ENCODE data around the gene CD6.
"Not testable (repeated sequence)": the region's sequence is repeated elsewhere in the genome, so short reads cannot be mapped to it uniquely, and the experiment has no call there.

CD6 gene

DNA sequence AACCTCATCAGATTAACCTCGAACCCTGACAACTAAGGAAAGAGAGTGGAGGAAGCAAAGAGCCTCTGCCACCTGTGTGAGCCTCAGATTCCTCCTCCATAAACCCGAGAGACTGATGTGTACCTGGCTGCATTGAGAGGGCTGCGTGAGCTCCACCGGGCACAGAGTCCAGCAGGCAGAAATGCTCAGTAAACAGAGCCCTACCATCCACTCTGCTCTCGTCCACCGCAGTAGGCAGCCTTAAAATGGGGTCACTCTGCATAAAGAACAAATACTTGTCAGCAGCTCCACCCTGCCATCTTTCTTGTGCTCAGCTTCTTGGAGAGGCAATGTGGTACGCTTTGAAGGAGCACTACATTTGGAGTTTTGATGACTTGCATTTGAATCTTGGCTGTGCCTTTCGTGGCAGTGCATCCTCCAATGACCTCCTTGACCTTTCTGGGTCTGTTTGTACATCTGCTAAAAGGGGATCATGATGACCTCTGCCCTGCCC lies 87.8 kb downstream of the CD6 start:
- no peak for DNase-seq

DNA sequence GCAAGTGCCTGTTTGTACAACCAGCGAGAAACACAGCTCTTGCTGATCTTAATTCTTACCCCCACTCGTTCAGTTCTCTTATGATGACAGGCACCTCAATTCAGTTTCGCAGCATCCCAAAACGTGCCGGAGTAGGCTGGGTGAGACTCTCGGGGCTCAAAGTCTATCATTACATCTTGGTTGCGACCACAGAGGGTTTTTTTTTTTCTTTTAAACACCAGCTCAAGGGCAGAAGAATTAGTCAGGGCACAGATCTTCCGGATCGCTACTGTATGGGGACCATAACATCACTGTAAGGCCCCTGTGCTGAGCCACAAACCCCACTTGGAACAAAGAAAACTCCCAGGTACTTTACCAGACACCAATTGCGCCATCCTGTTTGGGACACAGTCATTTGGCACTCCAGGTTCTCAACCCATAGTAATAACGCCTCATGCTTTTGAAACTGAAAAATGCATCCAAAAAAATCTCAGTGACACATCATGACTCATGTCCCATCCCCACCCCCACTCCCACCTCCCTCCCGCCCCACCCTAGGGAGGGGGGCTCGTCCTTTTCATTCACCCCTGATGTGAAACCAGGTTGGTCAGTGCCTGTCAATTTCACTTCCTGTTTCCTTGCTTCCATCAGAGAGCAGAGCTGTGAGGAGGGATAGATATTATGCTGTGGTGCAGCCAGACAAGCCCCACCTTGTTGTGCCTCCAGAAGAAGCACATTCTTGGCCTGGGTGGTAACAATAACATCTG lies 89.8 kb downstream of the CD6 start:
- peak; percentile 73 for DNase-seq

DNA sequence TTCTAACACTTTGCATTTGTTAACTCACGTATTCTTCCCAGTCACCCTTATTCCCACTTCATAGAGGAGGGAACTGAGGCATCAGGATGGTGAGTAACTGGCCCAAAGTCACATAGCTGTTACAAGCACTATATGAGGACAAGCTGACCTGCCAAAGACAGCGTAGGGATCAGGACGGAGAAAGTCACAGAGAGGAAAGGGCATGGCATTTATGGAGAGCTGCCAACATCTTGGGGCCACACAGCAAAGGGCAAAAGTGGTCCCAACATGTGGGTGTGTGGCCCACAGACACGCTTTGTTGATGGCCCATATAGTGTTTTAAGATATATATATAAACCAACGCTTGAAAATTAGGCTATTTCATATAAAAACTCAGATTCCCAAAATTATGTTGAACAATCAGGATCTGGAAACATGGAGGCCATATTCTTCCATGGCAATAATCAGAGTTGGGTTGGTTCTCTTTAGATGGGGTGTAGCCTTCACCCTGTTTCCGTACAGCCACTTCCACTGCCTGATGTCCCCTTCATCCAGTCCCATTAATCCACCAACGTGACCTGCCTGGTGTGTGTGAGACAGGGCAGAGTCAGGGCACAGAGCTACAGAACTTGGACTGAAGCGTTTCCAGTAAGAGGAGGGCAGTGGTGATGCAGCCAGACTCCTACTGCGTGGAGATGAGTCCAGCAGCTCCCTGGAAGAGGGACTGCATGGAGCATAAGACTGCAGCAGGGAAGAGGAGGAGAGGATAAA lies 90.9 kb downstream of the CD6 start:
- DNase-seq: no peak

DNA sequence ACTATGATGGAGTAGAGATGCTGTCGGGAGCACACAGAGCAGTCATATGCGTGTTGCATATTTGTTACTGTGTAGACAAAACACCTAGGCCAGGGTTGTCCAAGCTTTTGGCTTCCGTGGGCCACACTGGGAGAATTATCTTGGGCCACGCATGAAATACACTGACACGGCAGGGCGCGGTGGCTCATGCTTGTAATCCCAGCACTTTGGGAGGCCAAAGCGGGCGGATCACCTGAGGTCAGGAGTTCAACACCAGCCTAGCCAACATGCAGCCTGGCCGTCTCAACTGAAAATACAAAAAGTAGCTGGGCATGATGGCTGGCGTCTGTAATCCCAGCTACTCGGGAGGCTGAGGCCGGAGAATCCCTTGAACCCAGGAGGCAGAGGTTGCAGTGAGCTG lies 93.8 kb downstream of the CD6 start:
- not testable (repeated sequence) for DNase-seq

DNA sequence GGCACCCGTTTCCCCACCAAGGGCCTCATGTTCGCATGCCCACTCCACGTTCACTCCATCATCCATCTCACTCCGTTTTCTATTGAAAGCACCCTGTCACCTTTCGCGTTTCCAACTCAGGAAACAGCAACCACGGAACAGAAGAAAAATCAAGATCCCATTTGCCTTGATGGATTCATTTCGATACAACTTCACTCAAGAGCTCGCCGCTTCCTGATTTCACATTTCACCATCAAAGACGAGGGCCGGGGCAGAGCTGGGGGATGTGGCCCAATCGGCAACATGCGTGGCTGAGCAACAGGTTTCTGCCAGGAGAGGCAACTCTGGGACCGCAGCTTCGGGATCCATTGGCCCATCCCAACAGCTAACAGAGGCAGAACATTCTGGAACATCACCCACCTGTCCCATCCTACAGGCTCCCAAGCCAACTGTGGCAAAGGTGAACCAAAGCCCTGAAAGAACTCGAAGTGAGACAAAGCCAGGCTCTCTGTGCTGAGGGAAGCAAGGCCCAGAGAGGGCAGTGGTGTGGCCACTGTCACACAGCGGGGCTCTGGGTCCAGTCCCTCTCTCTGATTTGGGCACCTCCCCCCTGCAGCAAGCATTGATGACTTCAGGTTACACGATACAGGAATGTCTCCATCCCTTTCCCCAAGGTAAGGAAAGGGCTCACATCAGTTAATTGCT lies 94.6 kb downstream of the CD6 start:
- no peak for DNase-seq

DNA sequence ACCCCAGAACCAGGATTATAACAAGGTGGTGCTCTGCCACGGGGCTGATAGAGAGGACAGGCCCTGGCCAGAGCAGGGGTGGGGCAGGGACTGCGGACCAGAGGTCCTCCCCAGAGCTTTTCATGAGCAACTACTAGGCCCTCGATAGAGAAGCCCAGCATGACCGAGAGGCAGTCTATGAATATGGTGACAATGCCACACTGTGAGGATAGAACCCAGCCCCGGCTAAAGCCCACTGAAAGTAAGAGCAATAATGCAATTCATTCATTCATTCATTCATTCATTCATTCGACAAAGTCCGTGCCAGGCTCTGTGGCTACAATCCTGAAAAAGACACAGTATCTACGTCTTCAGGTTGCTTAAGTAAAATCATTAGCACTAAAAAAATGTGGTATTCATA lies 95.2 kb downstream of the CD6 start:
- no peak for DNase-seq

DNA sequence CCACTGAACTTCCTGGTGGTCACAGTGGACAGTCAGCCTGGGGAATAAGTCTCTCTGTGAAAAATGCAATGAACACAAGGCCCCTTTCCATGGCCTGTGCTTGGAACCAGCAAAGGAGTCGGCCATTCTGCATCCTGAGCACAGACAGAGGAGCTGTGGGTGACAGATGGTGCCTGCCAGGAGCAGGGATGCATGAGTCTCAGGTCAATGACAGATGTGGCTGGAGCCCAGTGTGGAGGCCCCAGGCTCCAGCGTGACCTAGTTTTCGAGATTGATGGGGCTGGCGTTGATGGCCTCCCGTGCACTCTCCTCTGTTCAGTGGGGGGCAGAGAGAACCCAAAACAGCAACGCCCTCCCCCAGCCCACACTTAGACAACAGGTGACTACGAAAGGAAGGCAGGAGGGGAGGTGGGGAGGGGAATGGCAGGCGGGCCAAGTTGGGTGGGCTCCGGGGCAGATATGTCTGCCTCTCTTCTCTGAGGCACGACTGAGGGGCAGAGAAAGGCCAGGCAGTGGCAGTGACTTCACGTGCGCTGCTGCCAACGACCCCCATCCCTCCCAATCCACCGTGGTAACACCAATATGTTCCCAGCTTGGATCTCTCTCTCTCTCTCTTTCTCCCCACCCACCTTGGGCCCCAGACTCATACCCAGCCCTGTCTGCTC lies 96.4 kb downstream of the CD6 start:
- no peak for DNase-seq

DNA sequence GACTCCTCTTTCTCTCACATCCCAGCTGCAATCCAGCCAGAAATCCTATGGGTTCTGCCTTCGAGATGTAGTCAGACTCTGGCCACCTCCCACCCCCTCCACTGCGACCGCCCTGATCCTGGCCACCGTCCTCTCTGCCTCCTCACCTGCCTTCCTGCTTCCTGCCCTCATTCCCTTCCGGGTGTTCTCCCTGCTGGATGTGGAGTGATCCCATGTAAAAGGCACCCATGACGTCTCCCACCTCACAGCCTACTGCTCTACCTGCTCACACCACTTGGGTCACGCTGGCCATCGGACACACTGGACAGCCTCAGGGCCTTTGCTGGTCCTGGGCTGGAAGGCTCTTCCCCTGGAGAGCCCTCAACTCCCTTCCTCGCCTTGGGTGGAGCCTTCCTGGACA lies 97.1 kb downstream of the CD6 start:
- DNase-seq: no peak

DNA sequence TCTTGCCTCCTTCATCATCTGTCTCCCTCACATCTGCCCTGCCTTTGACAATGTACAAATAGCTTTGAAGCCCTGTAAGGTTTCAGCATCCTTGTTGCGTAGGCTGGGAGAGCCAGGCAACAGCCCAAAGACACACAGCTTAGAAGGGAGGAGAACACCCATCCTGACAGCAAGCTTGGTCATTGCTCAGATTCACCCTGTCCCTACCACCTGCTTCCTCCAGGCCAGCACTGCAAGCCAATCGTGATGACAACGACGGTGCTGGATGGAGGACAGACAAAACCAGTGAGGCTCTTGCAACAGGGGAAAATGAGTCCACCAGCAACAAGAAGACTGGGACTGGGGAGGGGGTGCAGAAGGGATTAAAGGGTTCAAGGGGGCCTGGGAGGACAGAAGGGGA lies 97.9 kb downstream of the CD6 start:
- no peak for DNase-seq

Measured in activated effector memory CD4-positive, alpha-beta T cell treated with Interleukin-2 at 50 U/mL for 16 hours (primary cell).